GM18517 (cell line): ENCODE measurements around the gene TTBK1.

Experiments
- ATAC-seq: cut with Tn5 transposase; IDR thresholded peaks from one replicate; pipeline ENCODE4 v1.9.1; 2021; ENCODE audit warnings: mild to moderate bottlenecking, moderate library complexity; ENCODE audit not compliant: unreplicated experiment

Gene TTBK1

GRCh38 chr6:43222418-43223059 lies 20.7 kb upstream of the TTBK1 start:
- no peak for ATAC-seq

DNA sequence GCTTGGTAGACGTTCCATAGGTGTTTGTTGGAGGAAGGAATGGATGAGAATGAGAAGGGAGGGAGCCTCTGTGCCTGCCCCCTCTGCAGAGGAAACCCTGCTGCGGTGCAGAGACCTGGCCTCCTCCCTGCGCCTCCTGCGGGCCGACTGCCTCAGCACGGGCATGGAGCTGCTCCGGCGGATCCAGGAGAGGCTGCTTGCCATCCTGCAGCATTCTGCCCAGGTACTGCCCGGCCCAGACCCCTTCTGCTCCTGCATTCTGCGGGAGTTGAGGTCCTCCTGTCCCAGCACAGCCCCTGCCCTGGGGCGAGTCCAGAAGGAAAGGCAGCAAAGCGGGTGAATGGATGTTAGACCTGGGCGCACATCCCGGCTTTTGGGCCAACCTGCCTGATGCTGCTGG lies 20.1 kb upstream of the TTBK1 start:
- no peak for ATAC-seq

- no peak for ATAC-seq
These were observed 17.0 kb upstream of the TTBK1 start for GRCh38 chr6:43226192-43226851.

GRCh38 chr6:43228951-43229802 lies 14.1 kb upstream of the TTBK1 start, which contains the start of gene DNPH1:
Gene DNPH1, minus strand, starts transcription at chr6:43229481. Its CDS starts 25 bp downstream, at chr6:43229456.
- ATAC-seq, result peak; percentile 68

- ATAC-seq, result no peak
These were observed 13.3 kb upstream of the TTBK1 start for GRCh38 chr6:43229803-43230620.

GRCh38 chr6:43231053-43231452 lies 12.2 kb upstream of the TTBK1 start:
- ATAC-seq, result no peak

DNA sequence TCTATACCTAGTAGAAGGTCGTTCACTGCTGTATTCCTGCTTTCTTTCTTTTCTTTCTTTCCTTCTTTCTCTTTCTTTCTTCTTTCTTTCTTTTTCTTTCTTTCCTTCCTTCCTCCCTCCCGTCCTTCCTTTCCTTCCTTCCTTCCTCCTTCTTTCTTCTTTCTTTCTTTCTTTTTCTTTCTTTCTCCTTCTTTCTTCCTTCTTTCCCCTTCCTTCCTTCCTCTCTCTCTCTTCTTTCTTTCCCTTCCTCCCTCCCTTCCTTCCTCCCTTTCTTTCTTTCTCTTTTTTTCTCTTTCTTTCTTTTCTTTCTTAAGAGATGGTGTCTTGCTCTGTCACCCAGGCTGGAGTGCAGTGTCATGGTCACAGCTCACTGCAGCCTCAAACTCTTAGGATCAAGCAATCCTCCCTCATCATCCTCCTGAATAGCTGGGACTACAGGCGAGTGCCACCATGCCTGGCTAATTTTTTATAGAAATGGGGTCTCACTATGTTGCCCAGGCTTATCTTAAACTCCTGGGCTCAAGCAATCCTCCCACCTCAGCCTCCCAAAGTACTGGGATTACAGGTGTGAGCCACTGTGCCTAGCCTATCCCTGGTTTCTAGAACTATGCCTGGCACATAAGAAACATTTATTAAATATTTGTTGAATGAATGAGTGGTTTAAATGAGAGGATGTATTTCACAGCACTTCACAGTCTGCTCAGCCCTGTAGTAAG lies 11.4 kb upstream of the TTBK1 start:
- no peak for ATAC-seq

DNA sequence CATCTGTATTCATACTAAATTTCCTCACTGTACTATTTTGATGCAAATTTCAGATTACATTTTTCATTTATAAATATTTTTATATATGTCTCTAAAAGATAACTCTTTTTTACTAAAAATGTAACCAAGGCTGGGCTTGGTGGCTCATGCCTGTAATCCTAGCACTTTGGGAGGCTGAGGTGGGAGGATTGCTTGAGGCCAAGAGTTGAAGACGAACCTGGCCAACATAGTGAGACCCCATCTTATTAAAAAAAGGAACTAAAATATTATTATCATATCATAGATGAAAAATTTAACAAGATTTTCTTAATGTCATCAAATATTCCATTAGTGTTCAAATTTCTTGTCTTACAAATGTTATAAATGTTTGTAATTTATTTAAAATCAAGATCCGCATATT lies 7.4 kb upstream of the TTBK1 start:
- no peak for ATAC-seq

GRCh38 chr6:43239054-43239453 lies 4.2 kb upstream of the TTBK1 start:
- ATAC-seq, result no peak

GRCh38 chr6:43240950-43241349 lies 2.3 kb upstream of the TTBK1 start:
- ATAC-seq, result no peak

GRCh38 chr6:43241446-43241845 lies 1.8 kb upstream of the TTBK1 start:
- no peak for ATAC-seq

GRCh38 chr6:43243664-43244321 lies 512 bp downstream of the TTBK1 start:
- no peak for ATAC-seq

DNA sequence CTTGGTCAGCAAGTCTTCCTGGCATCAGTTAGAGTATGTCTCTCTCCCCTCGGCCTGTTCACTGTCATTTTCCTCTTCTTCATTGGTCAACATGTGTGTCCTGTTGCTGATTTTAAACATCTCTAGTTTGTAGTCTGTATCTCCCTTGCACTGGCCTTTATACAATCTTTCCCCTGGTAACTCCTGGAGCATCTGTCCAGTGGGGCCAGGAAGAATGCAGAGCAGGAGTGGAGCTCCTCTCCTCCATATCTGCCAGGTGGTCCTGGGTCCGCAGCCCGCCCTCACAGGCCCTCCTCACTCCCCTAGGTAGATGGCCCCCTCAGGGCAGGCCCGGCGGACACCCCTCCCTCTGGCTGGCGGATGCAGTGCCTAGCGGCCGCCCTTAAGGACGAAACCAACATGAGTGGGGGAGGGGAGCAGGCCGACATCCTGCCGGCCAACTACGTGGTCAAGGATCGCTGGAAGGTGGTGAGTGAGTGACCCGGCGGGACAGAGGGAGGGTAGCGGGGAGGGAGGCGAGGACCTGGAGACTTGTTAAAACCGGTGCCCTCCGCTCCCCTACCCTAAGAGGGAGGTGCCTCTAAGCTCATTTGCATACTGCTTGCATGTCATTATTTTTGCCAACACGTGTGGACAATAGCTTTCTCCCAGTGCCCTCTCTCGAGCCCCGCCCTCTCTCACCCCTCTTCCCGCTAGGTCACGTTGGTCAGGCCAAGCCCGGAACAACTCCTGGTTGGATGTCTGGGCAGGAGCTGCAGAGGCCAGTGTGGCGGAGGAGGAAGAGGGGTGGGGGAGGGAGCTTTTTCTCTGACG lies 3.2 kb downstream of the TTBK1 start:
- ATAC-seq, result peak; percentile 44

GRCh38 chr6:43247114-43247999 lies 4.1 kb downstream of the TTBK1 start:
- ATAC-seq, result peak; percentile 72

DNA sequence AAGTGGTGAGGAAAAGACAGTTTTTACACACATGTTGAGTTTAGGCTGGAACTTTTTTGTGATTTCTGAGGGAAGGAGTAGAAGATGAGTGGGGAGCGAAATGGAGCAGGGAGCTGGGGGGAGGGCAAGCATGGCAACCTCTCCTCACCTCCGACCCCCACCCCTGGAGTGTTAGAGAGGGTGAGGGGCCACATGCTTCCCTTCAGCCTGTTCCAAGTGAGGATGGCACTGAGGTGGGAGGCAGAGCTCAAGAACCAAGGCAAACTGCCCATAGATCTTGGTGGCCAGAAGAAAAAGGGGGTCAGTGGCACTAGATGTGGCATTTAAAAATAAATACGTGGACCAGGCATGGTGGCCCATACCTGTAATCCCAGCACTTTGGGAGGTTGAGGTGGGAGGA lies 4.8 kb downstream of the TTBK1 start:
- no peak for ATAC-seq

- ATAC-seq, result no peak
These were observed 5.5 kb downstream of the TTBK1 start for GRCh38 chr6:43248791-43249190.

GRCh38 chr6:43250992-43251373 lies 7.7 kb downstream of the TTBK1 start:
- ATAC-seq, result no peak

DNA sequence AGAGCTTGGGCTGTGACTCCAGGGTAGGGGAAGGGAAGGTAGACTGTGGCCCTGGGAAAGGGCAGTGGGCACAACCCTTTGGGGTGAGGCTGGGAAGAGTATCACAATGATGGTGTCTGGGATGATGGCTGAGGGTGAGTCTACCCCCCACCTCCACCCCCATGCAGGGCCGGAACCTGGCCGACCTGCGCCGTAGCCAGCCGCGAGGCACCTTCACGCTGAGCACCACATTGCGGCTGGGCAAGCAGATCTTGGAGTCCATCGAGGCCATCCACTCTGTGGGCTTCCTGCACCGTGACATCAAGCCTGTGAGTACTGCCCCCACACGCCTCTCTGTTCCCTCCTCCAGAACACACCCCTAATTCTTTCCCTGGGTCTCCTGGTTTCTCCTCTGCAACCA lies 10.1 kb downstream of the TTBK1 start:
- ATAC-seq, result no peak
